Nephron (organoid): ENCODE results near the gene MSANTD1.

Source experiments
- H3K27ac Mint-ChIP-seq, 3 experiments: 2 replicates each; pipeline ENCODE4 v1.8.0; 2020; ENCODE audit warnings: mixed read lengths in 3 of 3, mild to moderate bottlenecking in 2 of 3, moderate library complexity in 1 of 3
- H3K27me3 Mint-ChIP-seq: 2 replicates; pipeline ENCODE4 v1.8.0; 2021; ENCODE audit warnings: low read depth, mild to moderate bottlenecking, moderate library complexity, mixed read lengths
- H3K36me3 Mint-ChIP-seq: 2 replicates; pipeline ENCODE4 v1.8.0; 2020; ENCODE audit warnings: low read depth, mixed read lengths
- H3K4me1 Mint-ChIP-seq: 2 replicates; pipeline ENCODE4 v1.8.0; 2020; ENCODE audit warnings: mixed read lengths
- H3K4me3 Mint-ChIP-seq, 3 experiments: 2 replicates each; pipeline ENCODE4 v1.8.0; 2020; ENCODE audit warnings: mild to moderate bottlenecking in 3 of 3, mixed read lengths in 3 of 3, moderate library complexity in 2 of 3
- H3K9me3 Mint-ChIP-seq: 2 replicates; pipeline ENCODE4 v1.8.0; 2020; ENCODE audit warnings: mixed read lengths
- TF ChIP-seq, protein P1 (sequence below), 3 experiments: fragments of 200-600 bp; sonication (generic); IDR thresholded peaks; one replicate each; pipeline ENCODE4 v1.5.0; 2021; ENCODE audit warnings: antibody characterized with exemption in 3 of 3; ENCODE audit not compliant: unreplicated experiment in 3 of 3

Gene MSANTD1

DNA sequence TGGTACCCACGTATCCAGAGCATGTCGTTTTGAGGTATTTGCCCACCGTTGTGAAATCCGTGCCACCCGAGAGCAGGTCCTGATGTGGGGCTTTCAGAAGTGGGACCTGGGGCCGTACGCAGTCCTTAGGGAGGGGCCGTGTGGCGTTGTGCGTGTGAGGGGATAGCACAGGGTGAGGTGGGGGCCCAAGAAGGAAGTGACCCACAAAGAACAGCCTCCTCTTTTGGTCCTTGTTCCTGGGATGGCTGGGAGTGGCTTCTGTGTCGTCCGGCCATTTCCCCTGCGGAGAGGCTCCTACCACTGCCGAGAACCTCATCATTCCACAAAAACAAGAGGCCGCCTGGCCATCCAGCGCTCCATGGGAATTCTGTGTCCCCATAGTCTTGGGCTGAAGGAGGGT lies 17.0 kb upstream of the MSANTD1 start:
- Mint-ChIP-seq H3K9me3 (no peaks in the 10 kb centered on the region), H3K27ac (no peak overlapping the region), H3K4me1 (no peaks in the 10 kb centered on the region), H3K36me3 (peaks cover 45% of the 10 kb centered on the region), H3K27me3 (no peaks in the 10 kb centered on the region), H3K4me3 (no peak overlapping the region)
- TF ChIP-seq, protein P1, sequence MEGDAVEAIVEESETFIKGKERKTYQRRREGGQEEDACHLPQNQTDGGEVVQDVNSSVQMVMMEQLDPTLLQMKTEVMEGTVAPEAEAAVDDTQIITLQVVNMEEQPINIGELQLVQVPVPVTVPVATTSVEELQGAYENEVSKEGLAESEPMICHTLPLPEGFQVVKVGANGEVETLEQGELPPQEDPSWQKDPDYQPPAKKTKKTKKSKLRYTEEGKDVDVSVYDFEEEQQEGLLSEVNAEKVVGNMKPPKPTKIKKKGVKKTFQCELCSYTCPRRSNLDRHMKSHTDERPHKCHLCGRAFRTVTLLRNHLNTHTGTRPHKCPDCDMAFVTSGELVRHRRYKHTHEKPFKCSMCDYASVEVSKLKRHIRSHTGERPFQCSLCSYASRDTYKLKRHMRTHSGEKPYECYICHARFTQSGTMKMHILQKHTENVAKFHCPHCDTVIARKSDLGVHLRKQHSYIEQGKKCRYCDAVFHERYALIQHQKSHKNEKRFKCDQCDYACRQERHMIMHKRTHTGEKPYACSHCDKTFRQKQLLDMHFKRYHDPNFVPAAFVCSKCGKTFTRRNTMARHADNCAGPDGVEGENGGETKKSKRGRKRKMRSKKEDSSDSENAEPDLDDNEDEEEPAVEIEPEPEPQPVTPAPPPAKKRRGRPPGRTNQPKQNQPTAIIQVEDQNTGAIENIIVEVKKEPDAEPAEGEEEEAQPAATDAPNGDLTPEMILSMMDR (IDR thresholded peaks at IDR 0.05; ENCODE audit: unreplicated experiment in 3 of 3) = no peak

DNA sequence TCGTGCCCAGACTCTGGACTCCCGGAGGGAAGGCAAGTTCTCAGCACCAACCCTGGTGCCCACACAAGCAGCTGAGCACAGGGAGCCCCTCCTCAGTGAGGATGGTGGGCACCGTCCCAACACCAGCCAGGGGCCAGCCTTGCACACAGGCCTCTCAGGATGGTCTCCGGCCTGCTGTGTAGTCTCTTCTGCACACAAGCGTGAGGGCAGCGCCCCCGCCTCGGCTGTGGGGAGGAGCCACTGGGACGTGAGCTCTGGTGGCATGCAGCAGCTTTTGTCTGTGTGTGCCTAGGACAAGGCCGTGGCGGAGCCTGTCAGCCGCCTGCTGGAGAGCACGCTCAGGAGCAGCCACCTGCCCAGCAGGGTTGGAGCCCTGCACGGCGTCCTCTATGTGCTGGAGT lies 16.1 kb upstream of the MSANTD1 start:
- Mint-ChIP-seq H3K9me3 (no peaks in the 10 kb centered on the region), H3K27ac (no peak overlapping the region), H3K4me1 (no peaks in the 10 kb centered on the region), H3K4me3 (no peak overlapping the region), H3K36me3 (peaks cover 51% of the 10 kb centered on the region), H3K27me3 (no peaks in the 10 kb centered on the region)
- TF ChIP-seq, protein P1 (IDR thresholded peaks at IDR 0.05; ENCODE audit: unreplicated experiment in 3 of 3) = no peak

DNA sequence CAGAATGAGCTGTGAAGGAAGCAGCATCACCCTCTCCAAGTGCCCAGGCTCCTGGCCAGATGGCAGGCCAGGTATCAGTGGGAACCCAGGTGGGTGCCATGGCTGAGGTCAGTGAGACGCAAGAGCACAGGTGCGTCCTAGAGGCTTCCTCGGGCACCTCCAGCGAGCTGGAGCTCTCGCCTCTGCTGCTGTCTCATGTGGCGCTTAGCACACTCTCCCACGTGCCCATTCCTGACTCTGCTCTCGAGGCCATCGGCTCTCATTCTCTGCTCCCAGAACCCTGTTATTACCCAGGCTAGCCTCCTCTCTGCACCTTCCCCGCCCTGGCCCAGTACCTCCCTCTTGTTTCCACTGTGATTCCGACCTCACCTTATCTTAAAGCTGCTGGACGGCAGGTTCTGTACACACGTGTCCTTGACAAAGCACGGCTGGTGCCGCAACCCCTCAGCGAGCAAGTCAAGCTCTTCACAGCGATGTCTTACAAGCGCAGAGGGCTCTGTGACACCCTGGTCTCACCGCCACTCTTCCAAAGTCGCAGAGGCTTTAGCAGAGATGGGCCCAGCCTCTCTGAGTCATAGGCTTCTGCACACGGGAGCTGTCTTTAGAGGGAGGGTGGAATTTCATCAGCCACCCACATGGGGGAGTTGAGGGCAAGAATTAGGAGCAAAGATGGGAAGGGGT lies 15.4 kb upstream of the MSANTD1 start:
- TF ChIP-seq, protein P1 (IDR thresholded peaks at IDR 0.05; ENCODE audit: unreplicated experiment in 3 of 3) = no peak
- Mint-ChIP-seq H3K4me3 (no peak overlapping the region), H3K9me3 (no peaks in the 10 kb centered on the region)

DNA sequence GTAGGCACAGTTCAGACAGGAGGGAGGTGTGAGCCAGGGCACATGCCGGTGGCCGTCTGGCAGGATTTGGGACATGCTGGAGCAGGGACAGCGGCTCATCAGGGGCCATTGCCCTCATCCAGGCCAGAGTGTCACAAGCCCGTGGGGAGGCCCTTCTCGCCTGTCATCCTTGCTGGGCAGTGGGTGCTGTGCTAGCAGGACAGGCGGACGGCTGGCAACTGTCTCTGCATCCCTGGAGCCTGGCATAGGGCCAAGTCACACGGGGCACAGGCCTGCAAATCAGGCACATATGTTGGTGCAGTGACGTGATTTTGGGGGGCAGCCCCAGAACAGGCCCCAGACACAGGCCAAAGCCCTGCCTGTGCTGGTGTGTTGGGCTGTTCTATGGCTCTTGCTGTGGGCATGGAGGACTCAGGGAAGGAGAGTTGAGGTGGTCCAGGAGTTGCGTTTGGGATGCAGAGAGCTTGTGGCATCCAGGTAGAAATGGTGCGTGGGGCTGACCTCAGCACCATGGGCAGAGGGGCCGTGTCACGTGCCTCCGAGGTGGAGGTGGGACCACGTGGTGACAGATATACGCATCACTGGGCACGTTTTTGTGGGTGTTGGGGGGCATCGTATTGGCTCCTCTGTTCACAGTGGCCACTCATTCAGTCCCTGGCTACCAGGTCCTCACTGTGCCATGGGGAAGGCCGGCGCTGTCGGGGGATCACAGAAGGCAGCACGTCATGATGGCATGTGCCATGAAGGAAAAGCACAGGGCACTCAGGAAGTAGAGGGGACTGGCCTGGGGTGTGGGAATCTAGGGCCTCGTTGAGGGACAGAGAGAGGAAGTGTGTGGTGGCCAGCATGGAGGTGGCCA lies 14.6 kb upstream of the MSANTD1 start:
- Mint-ChIP-seq H3K36me3 (peaks cover 43% of the 10 kb centered on the region), H3K9me3 (no peaks in the 10 kb centered on the region), H3K27me3 (peaks cover 4% of the 10 kb centered on the region), H3K27ac (no peak overlapping the region), H3K4me1 (peaks cover 4% of the 10 kb centered on the region), H3K4me3 (no peak overlapping the region)
- TF ChIP-seq, protein P1 (IDR thresholded peaks at IDR 0.05; ENCODE audit: unreplicated experiment in 3 of 3) = no peak

More for the DNA sequence above, 15.4 kb upstream of the MSANTD1 start:
- Mint-ChIP-seq H3K4me1 (peaks cover 4% of the 10 kb centered on the region), H3K36me3 (peaks cover 51% of the 10 kb centered on the region), H3K27me3 (peaks cover 4% of the 10 kb centered on the region), H3K27ac (no peak overlapping the region)

DNA sequence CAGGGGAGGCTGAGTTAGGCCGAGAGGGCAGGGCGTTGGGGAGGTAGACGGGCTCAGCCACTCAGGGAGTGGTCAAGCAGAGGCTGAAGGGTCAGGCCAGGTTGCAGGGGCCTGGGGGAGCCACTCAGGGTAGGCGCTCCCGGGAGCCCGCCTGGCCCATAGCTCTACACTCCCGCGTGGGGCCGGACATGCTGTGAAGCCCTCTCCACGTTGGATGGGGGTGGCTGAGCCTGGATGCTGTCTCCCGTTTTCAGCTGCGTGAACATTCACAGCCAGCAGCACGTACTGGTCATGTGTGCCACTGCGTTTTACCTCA lies 14.0 kb upstream of the MSANTD1 start:
- TF ChIP-seq, protein P1 (IDR thresholded peaks at IDR 0.05; ENCODE audit: unreplicated experiment in 3 of 3) = no peak
- peaks cover 41% of the 10 kb centered on the region for H3K36me3 Mint-ChIP-seq
- H3K4me1 Mint-ChIP-seq = peaks cover 4% of the 10 kb centered on the region
- no peak overlapping the region for H3K4me3 Mint-ChIP-seq
- no peaks in the 10 kb centered on the region for H3K9me3 Mint-ChIP-seq
- H3K27ac Mint-ChIP-seq = no peak overlapping the region
- peaks cover 4% of the 10 kb centered on the region for H3K27me3 Mint-ChIP-seq
